Right atrium auricular region (tissue), 2 donors: ENCODE data around the gene SPPL2C. TPM values are rescaled to one million over a fixed set of nuclear protein-coding genes. Genes with fewer than 3 reads are reported as not detected.

Experiments used
- DNase-seq: peaks from one replicate; pipeline ENCODE4 v3.0.0-alpha.2; 2019; ENCODE audit warnings: low spot score
- H3K27ac ChIP-seq, 2 donors: fragments of 200-600 bp; sonication (generic); 1 replicate in 1 of 2; 2 replicates in 1 of 2; pipeline ENCODE4 v1.5.1; 2016 to 2019
- H3K27me3 ChIP-seq, 2 donors: fragments of 200-600 bp; sonication (generic); one replicate each; pipeline versions ENCODE4 v1.5.1 to v1.6.0; 2017 to 2019
- H3K36me3 ChIP-seq: fragments of 200-600 bp; sonication (generic); one replicate; pipeline ENCODE4 v1.5.1; 2016
- H3K4me1 ChIP-seq, 2 donors: fragments of 200-600 bp; sonication (generic); one replicate each; pipeline versions ENCODE4 v1.5.1 to v1.6.0; 2017 to 2019
- H3K4me3 ChIP-seq, 2 donors: fragments of 200-600 bp; sonication (generic); 1 replicate in 1 of 2; 2 replicates in 1 of 2; pipeline ENCODE4 v1.5.1; 2017 to 2019; ENCODE audit warnings: mild to moderate bottlenecking in 1 of 2, moderate library complexity in 1 of 2
- H3K9me3 ChIP-seq, 2 donors: fragments of 200-600 bp; sonication (generic); one replicate each; pipeline ENCODE4 v1.5.1; 2019
- CTCF ChIP-seq, 2 donors: fragments of 200-600 bp; sonication (generic); IDR thresholded peaks; one replicate each; pipeline ENCODE4 v1.5.1; 2019; ENCODE audit warnings: antibody characterized with exemption in 2 of 2
- total RNA-seq, 2 donors: library from RNA; depleted of rRNA; stranded (reverse); fragments of >200 nt; gene quantifications; one replicate each; pipeline ENCODE4 v1.1.0, GENCODE V29; 2016

SPPL2C gene
- total RNA-seq, 2 donors from 2014 or later, result not detected

- no peak for DNase-seq
- no peak overlapping the region for H3K27ac ChIP-seq
- TF ChIP-seq CTCF (IDR thresholded peaks at IDR 0.05), result no peak
- H3K36me3 ChIP-seq, result no peaks in the 10 kb centered on the region
- no peaks in the 10 kb centered on the region for H3K9me3 ChIP-seq
- no peaks in the 10 kb centered on the region for H3K27me3 ChIP-seq
- H3K4me3 ChIP-seq, result no peak overlapping the region
- H3K4me1 ChIP-seq, result no peaks in the 10 kb centered on the region
Measured at GRCh38 chr17:45818699-45819098, 26.0 kb upstream of the SPPL2C start.

- H3K36me3 ChIP-seq, result no peaks in the 10 kb centered on the region
- no peaks in the 10 kb centered on the region for H3K9me3 ChIP-seq
- no peaks in the 10 kb centered on the region for H3K27me3 ChIP-seq
- no peak overlapping the region for H3K27ac ChIP-seq
- no peak for TF ChIP-seq CTCF (IDR thresholded peaks at IDR 0.05)
- DNase-seq, result no peak
- H3K4me3 ChIP-seq, result no peak overlapping the region
- no peaks in the 10 kb centered on the region for H3K4me1 ChIP-seq
Measured at GRCh38 chr17:45819632-45820031, 25.0 kb upstream of the SPPL2C start.

- H3K4me3 ChIP-seq, result no peak overlapping the region
- DNase-seq, result no peak
- no peaks in the 10 kb centered on the region for H3K4me1 ChIP-seq
- no peak for TF ChIP-seq CTCF (IDR thresholded peaks at IDR 0.05)
- no peak overlapping the region for H3K27ac ChIP-seq
- H3K9me3 ChIP-seq, result no peaks in the 10 kb centered on the region
- H3K36me3 ChIP-seq, result no peaks in the 10 kb centered on the region
- H3K27me3 ChIP-seq, result no peaks in the 10 kb centered on the region
Measured at GRCh38 chr17:45820052-45820780, 24.5 kb upstream of the SPPL2C start.

- H3K4me1 ChIP-seq, result no peaks in the 10 kb centered on the region
- no peak for TF ChIP-seq CTCF (IDR thresholded peaks at IDR 0.05)
- H3K9me3 ChIP-seq, result no peaks in the 10 kb centered on the region
- H3K27ac ChIP-seq, result no peak overlapping the region
- no peak for DNase-seq
- no peak overlapping the region for H3K4me3 ChIP-seq
- no peaks in the 10 kb centered on the region for H3K27me3 ChIP-seq
- H3K36me3 ChIP-seq, result no peaks in the 10 kb centered on the region
Measured at GRCh38 chr17:45821147-45821546, 23.5 kb upstream of the SPPL2C start.

GRCh38 chr17:45823598-45823997 lies 21.1 kb upstream of the SPPL2C start:
- Histone ChIP-seq H3K27me3 (no peaks in the 10 kb centered on the region), H3K4me3 (no peak overlapping the region), H3K9me3 (no peaks in the 10 kb centered on the region), H3K36me3 (no peaks in the 10 kb centered on the region), H3K27ac (no peak overlapping the region), H3K4me1 (no peaks in the 10 kb centered on the region)
- TF ChIP-seq CTCF (IDR thresholded peaks at IDR 0.05), result no peak
- DNase-seq, result no peak

- H3K4me3 ChIP-seq, result no peak overlapping the region
- H3K4me1 ChIP-seq, result no peaks in the 10 kb centered on the region
- TF ChIP-seq CTCF (IDR thresholded peaks at IDR 0.05), result no peak
- no peak overlapping the region for H3K27ac ChIP-seq
- H3K9me3 ChIP-seq, result no peaks in the 10 kb centered on the region
- no peaks in the 10 kb centered on the region for H3K36me3 ChIP-seq
- no peak for DNase-seq
- no peaks in the 10 kb centered on the region for H3K27me3 ChIP-seq
Measured at GRCh38 chr17:45824475-45824874, 20.2 kb upstream of the SPPL2C start.
